Measurements from ENCODE around the gene BTAF1. TPM values are rescaled to one million over a fixed set of nuclear protein-coding genes. Genes with fewer than 3 reads are reported as not detected.

The BTAF1 gene
- total and polyA plus RNA-seq, 3 donors from 2014 or later = 37.5 to 81.8 (median 60.9) TPM

DNA sequence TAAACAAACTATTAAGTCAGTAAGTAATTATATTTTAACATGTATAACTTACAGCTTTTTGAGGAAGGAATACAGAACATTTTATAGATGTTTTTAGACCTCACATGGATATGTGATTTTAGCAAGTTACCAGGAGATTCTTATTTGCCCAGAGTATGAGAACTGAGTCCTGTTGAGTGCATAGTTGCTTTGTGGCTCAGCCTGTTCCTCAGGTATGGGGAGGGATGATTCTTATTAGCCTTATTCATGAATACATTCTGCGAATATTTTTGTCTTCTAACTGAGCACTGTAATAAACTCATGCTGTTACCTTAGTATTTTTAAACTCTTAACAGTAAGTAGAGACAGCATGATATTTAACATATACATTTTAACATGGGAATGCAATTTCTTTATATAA is 17.9 kb downstream of the BTAF1 start:
- 85 to 89% methylated on average over 1 of the region's 1 CpG for WGBS, 2 donors
- H3K4me3 ChIP-seq = no peak overlapping the region
- H3K27me3 ChIP-seq = no peaks in the 10 kb centered on the region
- H3K27ac ChIP-seq = no peak overlapping the region
- H3K36me3 ChIP-seq (ENCODE audit: low read depth, missing control alignments) = no peaks in the 10 kb centered on the region
- no peak for DNase-seq
- no peak for TF ChIP-seq POLR2A (IDR thresholded peaks at IDR 0.05)
- TF ChIP-seq, protein P1, sequence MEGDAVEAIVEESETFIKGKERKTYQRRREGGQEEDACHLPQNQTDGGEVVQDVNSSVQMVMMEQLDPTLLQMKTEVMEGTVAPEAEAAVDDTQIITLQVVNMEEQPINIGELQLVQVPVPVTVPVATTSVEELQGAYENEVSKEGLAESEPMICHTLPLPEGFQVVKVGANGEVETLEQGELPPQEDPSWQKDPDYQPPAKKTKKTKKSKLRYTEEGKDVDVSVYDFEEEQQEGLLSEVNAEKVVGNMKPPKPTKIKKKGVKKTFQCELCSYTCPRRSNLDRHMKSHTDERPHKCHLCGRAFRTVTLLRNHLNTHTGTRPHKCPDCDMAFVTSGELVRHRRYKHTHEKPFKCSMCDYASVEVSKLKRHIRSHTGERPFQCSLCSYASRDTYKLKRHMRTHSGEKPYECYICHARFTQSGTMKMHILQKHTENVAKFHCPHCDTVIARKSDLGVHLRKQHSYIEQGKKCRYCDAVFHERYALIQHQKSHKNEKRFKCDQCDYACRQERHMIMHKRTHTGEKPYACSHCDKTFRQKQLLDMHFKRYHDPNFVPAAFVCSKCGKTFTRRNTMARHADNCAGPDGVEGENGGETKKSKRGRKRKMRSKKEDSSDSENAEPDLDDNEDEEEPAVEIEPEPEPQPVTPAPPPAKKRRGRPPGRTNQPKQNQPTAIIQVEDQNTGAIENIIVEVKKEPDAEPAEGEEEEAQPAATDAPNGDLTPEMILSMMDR (IDR thresholded peaks at IDR 0.05) = no peak
- intact Hi-C loops (cut with DNase I; ENCODE audit: low total_unique reads) = no loop called here
- H3K4me1 ChIP-seq = no peaks in the 10 kb centered on the region
- H3K9me3 ChIP-seq = no peaks in the 10 kb centered on the region

DNA sequence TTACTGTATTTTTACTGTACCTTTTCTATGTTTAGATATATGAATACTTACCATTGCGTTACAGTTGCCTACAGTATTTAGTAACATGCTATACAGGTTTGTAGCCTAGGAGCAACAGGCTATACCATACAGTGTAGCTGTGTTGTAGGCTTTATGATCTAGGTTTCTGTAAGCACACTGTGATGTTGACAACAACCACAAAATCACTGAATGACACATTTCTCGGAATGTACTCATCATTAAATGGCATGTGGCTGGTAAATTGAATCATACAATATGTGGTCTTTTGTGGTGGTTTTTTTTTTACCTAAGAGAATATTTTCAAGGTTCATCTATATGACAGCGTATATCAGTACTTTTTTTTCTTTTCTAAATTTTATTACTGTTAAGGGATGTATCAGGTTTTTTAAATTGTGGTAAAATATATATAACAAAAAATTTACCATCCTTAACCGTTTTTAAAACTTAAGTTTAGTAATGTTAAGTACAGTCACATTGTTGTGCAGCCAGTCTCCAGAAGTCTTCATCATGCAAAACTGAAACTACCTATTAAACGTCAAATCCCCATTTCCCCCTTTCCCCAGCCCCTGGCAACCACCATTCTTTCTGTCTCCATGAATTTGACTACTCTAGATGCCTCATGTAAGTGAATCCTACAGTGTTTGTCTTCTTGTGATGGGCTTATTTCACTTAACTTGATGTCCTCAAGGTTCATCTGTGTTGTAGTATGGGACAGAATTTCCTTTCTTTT is 21.5 kb downstream of the BTAF1 start:
- Histone ChIP-seq H3K4me1 (no peaks in the 10 kb centered on the region), H3K9me3 (no peaks in the 10 kb centered on the region), H3K27ac (no peak overlapping the region), H3K4me3 (no peak overlapping the region), H3K27me3 (no peaks in the 10 kb centered on the region), H3K36me3 (ENCODE audit: low read depth, missing control alignments) (no peaks in the 10 kb centered on the region)
- no peak for TF ChIP-seq POLR2A (IDR thresholded peaks at IDR 0.05)
- TF ChIP-seq, protein P1 (IDR thresholded peaks at IDR 0.05) = no peak
- intact Hi-C loops (cut with DNase I; ENCODE audit: low total_unique reads) = no loop called here
- WGBS, 2 donors = 88 to 92% methylated on average over 5 of the region's 5 CpGs
- DNase-seq = no peak

DNA sequence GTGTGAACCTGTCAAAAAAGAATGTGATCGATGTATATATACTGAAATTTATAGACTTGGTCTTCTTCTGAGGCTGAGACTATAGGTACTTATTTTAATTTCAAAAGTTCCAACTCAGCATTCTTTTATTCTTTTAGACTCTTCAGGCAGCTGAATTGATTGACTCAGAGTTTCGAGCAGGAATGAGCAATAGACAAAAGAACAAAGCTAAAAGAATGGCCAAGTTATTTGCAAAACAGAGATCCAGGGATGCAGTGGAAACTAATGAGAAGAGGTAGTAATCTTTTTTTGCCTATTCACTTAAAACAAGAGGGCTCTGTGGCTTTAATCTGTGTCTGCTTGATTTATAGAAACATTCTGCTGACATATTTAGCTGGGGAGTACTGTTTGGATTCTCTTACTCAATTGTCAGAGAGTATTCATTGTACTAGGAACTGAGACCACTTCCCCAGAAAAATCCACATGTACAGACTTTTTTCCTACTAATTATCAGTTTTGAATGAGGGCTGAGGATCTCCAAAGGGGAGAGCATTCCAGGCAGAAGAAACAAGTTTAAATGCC is 30.1 kb downstream of the BTAF1 start:
- H3K4me3 ChIP-seq = no peak overlapping the region
- no peaks in the 10 kb centered on the region for H3K9me3 ChIP-seq
- no peak for DNase-seq
- no peaks in the 10 kb centered on the region for H3K36me3 ChIP-seq (ENCODE audit: low read depth, missing control alignments)
- TF ChIP-seq, protein P1 (IDR thresholded peaks at IDR 0.05) = no peak
- TF ChIP-seq POLR2A (IDR thresholded peaks at IDR 0.05) = no peak
- intact Hi-C loops (cut with DNase I; ENCODE audit: low total_unique reads) = no loop called here
- H3K27ac ChIP-seq = no peak overlapping the region
- H3K27me3 ChIP-seq = no peaks in the 10 kb centered on the region
- 77 to 88% methylated on average over 2 of the region's 2 CpGs for WGBS, 2 donors
- H3K4me1 ChIP-seq = no peaks in the 10 kb centered on the region

DNA sequence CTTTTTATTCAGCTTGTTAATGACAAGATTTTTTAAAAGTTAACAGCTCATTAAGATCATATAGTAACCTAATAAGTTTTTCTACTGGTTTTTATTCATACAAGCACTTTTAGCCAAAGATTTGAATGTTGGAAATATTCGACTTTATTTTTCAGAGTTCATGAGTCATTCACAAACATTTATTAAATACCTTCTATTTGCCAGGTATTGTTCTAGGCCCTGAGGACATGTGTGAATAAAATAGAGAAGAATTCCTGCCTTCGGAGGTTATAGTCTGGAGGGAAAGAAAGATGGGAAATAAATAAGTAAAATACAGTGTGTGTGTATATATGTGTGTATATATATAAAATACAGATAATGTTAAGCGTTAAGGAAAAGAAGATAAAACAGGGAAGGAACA is 31.5 kb downstream of the BTAF1 start:
- intact Hi-C loops (cut with DNase I; ENCODE audit: low total_unique reads) = no loop called here
- Histone ChIP-seq H3K9me3 (no peaks in the 10 kb centered on the region), H3K27me3 (no peaks in the 10 kb centered on the region), H3K27ac (no peak overlapping the region), H3K36me3 (ENCODE audit: low read depth, missing control alignments) (no peaks in the 10 kb centered on the region), H3K4me3 (no peak overlapping the region), H3K4me1 (no peaks in the 10 kb centered on the region)
- TF ChIP-seq, protein P1 (IDR thresholded peaks at IDR 0.05) = no peak
- no peak for TF ChIP-seq POLR2A (IDR thresholded peaks at IDR 0.05)
- 90 to 92% methylated on average over 3 of the region's 3 CpGs for WGBS, 2 donors
- no peak for DNase-seq

DNA sequence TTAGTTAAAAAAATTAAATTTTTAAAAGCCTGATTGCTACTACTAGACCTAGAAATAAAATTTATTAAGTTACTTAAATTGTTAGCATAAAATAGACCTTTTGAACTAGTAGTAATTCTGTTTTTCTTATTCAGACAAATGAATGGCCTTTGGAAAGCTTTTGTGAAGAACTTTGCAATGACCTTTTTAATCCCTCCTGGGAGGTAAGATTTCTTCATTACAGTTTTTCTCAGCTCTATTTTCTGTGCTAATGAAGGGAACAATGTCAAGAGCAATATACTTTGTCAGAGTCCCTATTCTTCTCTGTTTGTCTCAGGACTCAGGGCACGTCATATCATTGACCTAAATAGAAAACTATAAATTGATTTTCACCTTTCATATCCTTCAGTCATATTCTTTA is 33.5 kb downstream of the BTAF1 start:
- intact Hi-C loops (cut with DNase I; ENCODE audit: low total_unique reads) = no loop called here
- WGBS, 2 donors = 94 to 95% methylated on average over 1 of the region's 1 CpG
- Histone ChIP-seq H3K27ac (no peak overlapping the region), H3K9me3 (no peaks in the 10 kb centered on the region), H3K4me1 (no peaks in the 10 kb centered on the region), H3K36me3 (ENCODE audit: low read depth, missing control alignments) (no peaks in the 10 kb centered on the region), H3K27me3 (no peaks in the 10 kb centered on the region), H3K4me3 (no peak overlapping the region)
- DNase-seq = no peak
- TF ChIP-seq POLR2A (IDR thresholded peaks at IDR 0.05) = no peak
- TF ChIP-seq, protein P1 (IDR thresholded peaks at IDR 0.05) = no peak
